NCI-H128 (cell line): ENCODE data around the gene RBPJ.
A peak's percentile ranks its signal among the peaks of the same experiment; 100 is the strongest.

Experiments
- DNase-seq: peaks from one replicate; lab custom pipeline; 2025; ENCODE audit not compliant: unreplicated experiment; lab: John Stamatoyannopoulos, UW

RBPJ gene

DNA sequence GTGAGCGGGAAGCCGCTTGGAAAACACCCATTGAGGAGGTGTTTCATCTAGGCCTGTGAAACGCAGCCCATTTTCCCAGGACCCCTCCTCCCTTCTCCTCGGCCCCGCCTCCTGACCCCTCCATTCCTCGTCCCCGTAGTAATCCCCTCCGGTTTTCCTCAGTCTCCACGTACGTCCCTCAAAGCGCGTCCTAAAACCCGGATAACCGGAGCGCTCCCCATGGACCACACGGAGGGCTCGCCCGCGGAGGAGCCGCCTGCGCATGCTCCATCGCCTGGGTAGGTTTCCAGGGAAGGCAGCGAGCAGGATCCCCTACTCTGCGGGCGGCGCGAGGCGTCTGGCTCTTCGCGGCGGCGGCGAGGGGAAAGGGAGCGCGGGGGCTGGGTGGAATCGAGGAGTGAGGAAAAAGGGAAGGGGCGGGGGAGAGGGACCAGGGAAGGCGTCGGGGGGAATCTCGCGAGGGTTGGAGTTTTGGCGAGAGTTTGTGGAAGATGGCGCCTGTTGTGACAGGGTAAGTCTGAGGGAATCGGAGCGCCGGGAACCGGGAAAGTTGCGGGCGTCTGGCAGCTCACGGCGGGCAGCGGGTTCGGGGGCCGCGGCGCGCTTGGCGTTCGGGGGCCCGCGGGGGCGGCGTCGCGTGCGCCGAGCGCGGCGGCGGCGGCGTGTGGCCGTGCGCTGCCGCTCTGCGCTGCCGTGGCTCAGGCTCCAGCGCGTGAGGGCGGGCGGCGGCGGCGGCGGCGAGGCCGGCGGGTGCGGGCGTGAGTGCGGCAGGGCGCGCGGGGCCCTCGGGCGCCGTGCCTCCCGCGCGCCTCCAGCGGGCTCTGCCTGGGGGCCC, at the start of gene RBPJ:
RBPJ (plus strand) TSS at position 477 of the 835 bp plus-strand sequence; CDS start at position 492, 15 bp downstream.
- DNase-seq = peak; percentile 92

DNA sequence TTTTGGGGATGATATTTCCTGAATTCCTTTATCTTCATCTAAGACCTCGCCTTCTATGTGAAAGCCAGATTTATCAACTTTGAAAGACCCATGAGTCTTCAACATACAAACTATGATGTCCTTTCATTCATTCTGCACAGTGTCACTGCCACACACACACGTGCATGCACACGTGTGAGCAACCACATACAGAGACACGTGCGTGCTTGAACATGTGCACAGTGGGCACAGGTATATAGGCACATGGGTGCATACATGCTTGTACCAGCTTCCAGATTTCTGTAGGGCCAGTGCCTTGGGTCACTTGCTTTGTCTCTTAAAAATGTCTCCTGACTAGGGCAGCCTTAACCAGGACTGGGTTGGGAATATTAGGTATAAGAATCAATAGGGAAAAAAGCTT, 49.1 kb upstream of the RBPJ start:
- DNase-seq = no peak

DNA sequence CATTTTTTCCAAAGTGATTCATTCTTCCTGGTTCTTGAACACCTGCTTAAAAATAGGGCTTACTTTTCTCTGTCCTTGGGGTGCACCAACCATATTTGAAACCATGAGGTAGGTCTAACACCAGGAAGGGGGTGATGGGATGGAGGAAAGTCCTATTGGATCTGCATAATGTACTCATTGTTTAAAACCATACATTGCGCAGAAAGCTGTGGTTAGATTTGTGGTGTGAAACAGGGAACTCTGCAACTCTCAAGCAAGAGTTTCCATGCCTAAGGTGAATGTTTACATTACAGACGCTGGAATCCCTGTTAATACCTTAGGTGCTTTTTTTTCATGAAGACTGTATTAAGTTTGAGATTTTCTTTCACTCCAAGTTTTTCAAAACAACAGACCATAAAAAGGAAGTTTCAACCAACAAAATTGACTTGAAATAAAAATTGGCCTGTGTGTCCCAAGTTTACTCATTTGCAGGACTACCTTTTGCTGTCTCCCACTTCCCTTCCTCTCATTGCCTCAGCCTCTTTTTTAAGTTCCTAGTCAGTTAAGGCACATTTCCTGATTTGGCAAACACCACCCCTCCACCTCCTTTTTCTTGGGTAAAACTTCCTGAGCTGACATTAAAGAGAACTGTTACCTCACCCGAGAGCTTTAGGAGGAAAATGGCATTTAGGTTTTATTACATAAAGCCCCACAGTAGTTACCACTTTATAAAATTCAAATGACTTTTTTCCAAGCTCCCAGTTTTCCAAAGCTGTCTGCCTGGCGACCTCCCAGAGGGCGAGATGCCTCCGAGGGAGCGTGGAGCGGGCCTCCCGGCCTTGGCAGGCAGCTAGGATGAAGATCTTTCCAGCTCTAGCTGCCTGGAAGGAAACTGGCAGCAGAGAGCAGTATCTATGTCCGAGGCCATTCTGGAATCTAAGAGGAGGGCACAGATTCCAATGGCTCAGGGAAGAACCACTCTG, 47.9 kb upstream of the RBPJ start:
- DNase-seq = no peak

DNA sequence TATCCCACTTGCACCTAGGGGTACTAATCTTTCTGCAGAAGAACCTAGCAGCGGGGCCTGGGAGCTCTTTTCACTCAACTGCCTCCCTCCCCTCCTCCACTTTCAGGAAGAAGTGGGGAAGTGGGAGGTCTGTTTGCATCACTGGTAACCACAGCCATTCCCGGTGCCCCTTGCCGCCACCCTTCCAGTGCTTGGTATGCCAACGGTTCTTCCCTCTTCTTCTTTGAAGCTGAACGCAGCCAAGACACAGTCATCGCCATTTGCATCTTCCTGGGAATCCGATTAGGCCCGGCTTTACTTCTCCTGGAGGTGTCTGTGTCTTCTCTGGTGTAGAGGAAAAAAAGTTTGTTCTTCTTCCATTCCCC, 47.2 kb upstream of the RBPJ start:
- DNase-seq = no peak

DNA sequence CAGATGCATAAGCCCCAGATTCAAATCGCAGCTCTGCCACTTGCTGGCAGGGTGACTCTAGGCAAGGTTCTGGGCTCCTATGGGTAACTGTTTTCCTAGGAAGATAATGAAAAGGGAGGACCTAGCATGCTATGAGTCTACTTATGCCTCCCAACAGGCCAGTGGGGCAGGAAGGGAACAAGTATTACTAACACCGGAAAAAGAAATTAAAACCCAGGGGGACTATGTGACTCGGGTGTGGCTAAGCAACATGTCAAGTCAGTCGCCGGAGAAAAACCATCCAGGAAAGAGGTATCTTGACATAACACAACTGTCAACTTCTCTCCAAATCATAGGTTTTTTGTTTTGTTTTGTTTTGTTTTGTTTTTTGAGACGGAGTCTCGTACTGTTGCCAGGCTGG, 45.5 kb upstream of the RBPJ start:
- DNase-seq = no peak

DNA sequence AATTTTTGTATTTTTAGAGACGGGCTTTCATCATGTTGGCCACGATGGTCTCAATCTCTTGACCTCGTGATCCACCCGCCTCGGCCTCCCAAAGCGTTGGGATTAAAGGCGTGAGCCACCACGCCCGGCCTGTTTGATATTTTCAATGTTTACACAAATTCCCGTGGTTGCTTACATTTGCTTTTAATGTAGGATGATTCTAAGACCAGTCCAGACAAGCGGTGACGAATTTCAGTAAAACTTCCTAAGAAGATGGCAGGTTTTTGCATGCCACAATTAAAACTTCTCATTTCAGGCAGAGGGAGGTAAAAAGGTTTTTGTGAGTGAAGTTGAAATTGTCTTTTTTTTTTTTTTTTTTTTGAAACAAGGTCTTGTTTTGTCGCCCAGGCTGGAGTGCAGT, 41.4 kb upstream of the RBPJ start:
- DNase-seq = no peak

DNA sequence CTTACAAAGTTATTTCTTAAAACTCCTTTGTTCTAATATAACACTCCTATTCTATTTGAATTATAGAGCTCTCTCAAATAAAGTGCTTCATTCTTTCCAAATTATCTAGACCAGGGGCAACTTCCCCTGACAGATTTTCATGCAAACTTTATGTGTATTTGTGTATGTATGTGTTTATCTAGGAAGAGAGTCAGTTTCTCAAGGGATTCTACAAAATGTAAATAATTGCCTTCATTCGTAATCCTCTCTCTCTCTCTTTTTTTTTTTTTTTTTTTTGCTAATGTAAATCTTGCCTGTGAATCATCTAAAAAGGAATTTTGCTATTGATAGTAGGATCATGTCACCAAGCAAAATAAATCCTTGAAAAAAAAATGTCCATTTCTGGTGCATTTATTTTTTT, 38.9 kb upstream of the RBPJ start:
- no peak for DNase-seq

DNA sequence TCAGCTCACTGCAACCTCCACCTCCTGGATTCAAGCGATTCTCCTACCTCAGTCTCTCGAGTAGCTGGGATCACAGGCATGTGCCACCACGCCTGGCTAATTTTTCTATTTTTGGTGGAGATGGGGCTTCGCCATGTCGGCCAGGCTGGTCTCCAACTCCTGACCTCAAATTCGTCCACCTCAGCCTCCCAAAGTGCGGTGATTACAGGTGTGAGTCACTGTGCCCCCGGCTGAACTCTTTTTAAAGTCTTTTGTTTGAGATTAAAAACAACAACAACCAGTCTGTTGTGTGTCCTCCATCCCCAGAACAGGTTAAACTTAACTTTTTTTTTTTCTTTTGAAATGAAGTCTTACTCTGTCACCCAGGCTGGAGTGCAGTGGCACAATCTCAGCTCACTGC, 36.3 kb upstream of the RBPJ start:
- DNase-seq = no peak

DNA sequence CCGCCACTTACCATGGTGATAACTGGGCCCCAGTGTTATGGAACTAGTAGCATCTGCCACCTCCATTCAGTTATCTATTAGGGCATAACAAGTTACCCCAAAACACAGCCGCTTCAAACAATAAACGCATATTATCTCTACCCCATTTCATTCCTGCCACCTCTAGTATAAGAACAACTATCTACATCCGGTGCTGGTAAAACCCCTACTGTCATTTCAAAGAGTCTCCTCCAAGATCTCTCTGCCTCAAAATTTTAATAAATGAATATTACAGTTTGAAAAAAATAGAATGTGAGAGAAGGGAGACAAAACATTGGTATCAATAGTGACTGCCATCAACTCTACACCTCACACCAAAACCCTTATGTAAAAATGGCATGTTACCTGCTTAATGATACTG, 35.5 kb upstream of the RBPJ start:
- DNase-seq = no peak

DNA sequence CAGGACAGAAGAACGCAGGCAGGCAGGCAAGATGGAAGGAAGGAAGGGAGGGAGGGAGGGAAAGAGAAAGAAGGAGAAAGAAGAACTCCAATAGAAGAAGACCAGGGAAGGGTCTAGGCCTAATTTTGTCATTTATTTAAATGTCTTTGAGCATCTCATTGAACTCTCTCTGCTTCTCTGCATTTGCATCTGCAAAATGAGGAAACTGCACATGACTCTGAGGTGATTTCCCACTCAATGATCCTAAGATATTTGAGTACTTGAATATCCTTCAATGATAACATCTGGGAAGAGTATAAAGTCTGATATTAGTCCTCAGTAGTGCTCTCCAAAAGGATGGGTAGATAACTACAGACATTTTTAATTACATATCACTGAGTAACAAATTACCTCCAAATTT, 33.1 kb upstream of the RBPJ start:
- DNase-seq = no peak

DNA sequence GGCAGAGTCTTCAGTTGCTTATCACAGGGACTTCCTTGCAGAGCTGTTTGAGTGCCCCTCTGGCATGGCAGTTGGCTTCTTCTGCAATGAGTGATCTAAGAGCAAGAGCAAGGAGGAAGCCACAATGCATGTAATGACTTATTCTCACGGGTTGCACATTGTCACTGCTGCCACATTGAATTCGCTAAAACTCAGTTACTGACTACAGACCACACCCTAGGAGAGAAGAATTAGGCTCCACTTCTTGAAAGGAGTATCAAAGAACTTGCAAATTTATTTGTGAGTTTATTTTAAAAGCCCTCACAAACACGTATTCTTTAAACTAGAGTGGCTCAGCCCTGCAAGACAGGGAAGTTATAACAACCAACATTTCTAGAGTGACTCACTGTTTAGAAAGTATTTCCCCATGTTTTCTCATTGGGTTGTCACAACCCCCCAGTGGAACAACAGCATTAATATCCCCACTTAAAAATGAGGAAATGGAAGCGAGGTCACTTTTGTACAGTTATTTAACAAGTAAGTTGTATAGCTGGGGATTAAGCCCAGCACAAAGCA, 32.4 kb upstream of the RBPJ start:
- DNase-seq = no peak

DNA sequence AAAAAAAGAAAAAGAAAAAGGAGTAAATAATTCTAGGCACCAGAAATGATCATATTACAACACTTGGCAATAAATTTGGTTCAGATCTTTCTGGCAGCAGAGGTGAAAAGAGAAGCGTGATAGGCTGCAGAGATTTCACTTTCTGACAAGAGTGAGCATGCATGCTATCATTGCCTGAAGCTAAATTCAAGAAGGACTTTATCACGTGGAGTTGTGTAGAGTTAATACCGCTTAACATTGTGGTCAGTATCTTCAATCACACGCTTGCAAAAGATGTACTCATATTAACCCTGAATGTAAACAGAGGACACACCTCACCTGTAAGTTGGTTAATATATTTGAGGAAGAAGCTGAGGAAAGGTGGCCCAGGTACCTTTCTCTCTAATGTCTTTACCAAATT, 31.4 kb upstream of the RBPJ start:
- no peak for DNase-seq

DNA sequence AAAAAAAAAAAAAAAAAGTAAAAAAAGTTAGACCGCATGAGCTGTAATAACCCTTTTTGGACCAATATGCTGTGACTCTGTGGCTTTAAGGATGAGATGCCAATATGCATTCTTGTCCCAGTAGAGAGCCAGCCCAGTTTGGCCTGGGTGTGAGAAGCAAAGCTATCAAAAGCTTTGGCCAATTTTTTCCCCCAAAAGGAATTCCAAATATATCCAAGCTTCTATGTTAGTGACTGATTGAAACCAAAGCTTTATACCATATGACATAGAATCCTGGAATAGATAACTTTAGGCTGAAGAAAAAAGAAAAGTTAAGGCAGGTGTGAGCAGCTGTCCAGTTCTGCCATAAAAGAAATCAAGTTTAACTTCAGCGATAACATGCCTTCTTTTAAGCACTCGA, 30.5 kb upstream of the RBPJ start:
- DNase-seq = no peak

DNA sequence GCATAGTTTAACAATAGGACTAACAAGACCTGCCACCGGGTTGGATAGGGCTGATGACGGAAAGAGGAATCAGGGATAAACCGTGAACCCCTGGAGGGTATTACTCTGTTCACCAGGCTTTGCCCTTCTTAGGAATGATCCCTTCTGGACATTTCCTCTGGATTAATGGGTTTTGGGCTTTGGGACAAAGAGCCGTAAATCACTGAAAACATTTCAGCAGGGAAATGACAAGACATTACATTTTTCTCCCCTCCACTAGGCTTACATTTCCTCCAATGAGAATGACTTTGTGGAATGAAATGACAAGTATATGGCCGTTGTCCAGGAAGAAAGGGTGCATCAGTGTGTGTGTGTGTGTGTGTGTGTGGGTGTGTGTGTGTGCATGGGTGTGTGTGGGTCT, 25.9 kb upstream of the RBPJ start:
- DNase-seq = no peak

DNA sequence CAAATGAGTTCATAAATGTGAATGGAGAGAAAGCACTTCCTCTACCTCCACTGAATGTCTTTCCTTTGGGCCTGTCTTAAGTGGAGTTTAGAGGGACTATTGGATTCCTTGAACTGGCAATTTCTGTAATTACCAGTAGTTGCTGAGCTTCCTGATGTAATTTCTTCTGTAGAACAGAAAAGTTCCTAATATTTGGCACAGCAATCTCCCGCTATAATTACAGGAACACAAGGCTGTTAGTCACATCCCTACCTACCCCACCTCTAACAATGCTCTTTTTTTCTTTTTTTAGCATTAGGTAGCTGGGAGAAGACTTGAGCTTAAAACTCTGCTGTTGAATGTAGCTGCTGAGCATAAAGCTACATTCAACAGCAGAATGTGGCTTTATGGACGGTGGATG, 24.8 kb upstream of the RBPJ start:
- DNase-seq = no peak

DNA sequence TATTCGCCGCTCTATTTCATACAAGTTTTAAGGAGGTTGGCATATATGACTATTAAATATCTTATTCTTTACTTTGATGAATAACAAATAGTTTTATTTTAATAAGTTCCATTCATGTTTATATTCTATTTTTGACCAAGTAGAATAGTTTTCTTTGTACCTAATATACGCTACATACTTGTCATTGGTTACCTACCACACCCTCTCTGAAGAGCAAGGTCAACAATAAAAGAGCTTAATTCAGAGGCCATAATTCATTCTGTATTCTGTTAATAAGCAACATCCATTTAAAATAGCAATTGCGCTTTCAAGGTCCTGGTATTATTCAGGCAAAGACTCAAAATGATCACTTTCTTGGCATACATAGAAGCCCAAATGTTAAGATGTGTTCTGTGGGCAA, 24.3 kb upstream of the RBPJ start:
- no peak for DNase-seq

DNA sequence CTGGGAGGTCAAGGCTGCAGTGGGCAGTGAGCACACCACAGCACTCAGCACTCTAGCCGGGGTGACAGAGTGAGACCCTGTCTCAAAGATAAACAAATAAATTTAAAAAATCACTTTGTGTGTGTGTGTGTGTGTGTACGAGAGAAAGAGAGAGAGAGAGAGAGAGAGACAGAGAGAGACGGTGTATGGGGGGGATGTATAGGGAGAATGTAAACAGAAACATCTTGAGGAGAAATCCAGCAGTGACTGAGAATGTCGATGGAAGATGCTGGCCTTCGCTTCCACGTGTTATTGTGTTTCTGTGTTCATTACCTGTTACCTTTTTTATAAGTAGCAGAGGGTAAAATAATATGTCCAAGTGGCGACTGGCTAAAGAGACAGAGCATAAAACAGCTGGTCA, 23.6 kb upstream of the RBPJ start:
- no peak for DNase-seq

DNA sequence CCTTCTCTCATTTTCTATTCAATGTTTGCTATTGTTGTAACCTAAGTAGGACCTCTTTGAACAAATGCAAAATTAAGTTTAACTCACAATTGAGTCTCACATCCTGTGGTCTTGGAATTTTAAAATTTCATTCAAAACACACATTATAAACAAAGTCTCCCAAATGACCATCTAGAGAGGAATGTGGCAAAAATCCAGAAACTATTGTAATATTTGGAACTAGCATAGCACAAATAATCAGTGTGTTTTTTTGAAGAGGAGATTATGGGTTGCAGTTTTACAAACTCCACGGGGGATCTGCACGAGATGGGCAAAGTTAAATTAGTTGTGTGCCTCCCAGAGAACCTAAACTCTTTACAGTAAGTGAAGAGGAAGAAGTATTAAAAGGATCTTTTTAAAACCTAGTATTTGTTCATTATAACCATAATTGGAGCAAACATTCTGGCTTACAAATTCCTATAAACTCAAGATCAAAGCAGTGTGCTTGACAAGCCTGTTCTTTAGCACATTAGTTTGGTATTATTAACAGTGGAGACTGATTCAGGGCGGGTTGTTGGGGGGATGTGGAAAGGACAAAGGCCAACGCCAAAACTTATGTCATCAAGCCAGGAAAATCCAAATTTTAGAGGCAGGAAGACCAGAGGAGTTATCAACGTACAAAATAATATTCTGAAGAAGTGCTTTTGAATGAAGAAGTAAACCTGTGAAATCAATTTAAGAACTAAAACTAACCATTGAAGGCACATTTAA, 22.4 kb upstream of the RBPJ start:
- no peak for DNase-seq

DNA sequence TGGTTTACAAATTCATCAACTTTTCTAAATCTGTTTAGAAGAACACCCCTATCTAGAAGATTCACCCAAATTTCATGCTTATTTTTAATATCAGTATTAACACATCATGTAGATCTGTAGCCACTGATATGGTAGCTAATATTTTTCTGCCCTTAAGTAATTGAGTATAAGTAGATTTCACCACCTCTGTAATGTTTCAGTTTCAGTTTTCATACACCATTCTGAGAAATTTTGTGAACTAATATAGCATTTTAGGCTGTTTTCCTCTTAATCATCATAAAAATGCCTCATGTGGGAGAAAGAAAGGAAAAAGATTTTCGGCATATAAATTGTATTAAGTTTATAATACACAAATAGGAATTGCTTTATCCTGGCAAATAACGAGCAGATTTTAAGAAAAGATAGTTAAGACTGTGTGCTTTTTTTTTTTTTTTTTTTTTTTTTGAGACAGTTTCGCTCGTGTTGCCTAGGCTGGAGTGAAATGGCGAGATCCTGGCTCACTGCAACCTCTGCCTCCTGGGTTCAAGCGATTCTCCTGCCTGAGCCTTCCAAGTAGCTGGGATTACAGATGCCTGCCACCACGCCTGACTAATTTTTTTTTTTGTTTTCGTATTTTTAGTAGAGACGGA, 21.4 kb upstream of the RBPJ start:
- no peak for DNase-seq
